Suprapubic skin (tissue), 4 donors: ENCODE results near the gene DGCR2. TPM values are rescaled to one million over a fixed set of nuclear protein-coding genes. Genes with fewer than 3 reads are reported as not detected.

Experiments used
- DNase-seq, 2 donors: peaks; one replicate each; pipeline ENCODE4 v3.0.0-alpha.2; 2019; ENCODE audit warnings: low spot score in 2 of 2
- H3K27ac ChIP-seq: fragments of 200-600 bp; sonication (generic); one replicate; pipeline ENCODE4 v1.5.1; 2019
- H3K27me3 ChIP-seq: fragments of 200-600 bp; sonication (generic); one replicate; pipeline ENCODE4 v1.5.1; 2019
- H3K36me3 ChIP-seq: fragments of 200-600 bp; sonication (generic); one replicate; pipeline ENCODE4 v1.5.1; 2019
- H3K4me1 ChIP-seq: fragments of 200-600 bp; sonication (generic); one replicate; pipeline ENCODE4 v1.5.1; 2019
- H3K4me3 ChIP-seq: fragments of 200-600 bp; sonication (generic); one replicate; pipeline ENCODE4 v1.5.1; 2019; ENCODE audit warnings: mild to moderate bottlenecking
- H3K9me3 ChIP-seq: fragments of 200-600 bp; sonication (generic); one replicate; pipeline ENCODE4 v1.5.1; 2019
- CTCF ChIP-seq, 2 donors: fragments of 200-600 bp in 1 of 2; fragments of 450-650 bp in 1 of 2; sonication (generic) in 1 of 2; IDR thresholded peaks; one replicate each; pipeline ENCODE4 v1.5.1; 2016 to 2019; ENCODE audit warnings: antibody characterized with exemption in 2 of 2, mild to moderate bottlenecking in 1 of 2, moderate library complexity in 1 of 2
- EP300 ChIP-seq: sonication (generic); formaldehyde crosslinking; IDR thresholded peaks from one replicate; pipeline ENCODE4 v1.6.1; 2017; ENCODE audit warnings: antibody characterized with exemption
- POLR2A ChIP-seq, 2 donors: fragments of 450-650 bp; IDR thresholded peaks; one replicate each; pipeline ENCODE4 v1.6.1; 2017; ENCODE audit warnings: antibody characterized with exemption in 2 of 2, mild to moderate bottlenecking in 2 of 2, moderate library complexity in 2 of 2
- POLR2AphosphoS5 ChIP-seq, 3 donors: sonication (generic); formaldehyde crosslinking; IDR thresholded peaks; one replicate each; pipeline ENCODE4 v1.6.1; 2017; ENCODE audit warnings: antibody characterized with exemption in 3 of 3
- WGBS: methylation state at CpG from one replicate; pipeline ENCODE4 v1.1.5; 2018; 5-methylcytosine and 5-hydroxymethylcytosine counted together
- total RNA-seq, 4 donors: library from RNA; depleted of rRNA; stranded (reverse); fragments of >200 nt; gene quantifications; one replicate each; pipeline ENCODE4 v1.1.0, GENCODE V29; 2016

The DGCR2 gene
- total RNA-seq, 4 donors from 2014 or later, result 115 to 172 (median 130) TPM

- H3K27ac ChIP-seq, result no peak overlapping the region
- no peaks in the 10 kb centered on the region for H3K36me3 ChIP-seq
- TF ChIP-seq POLR2A (IDR thresholded peaks at IDR 0.05) (no peak), EP300 (no peak), CTCF (IDR thresholded peaks at IDR 0.05) (no peak)
- H3K9me3 ChIP-seq, result no peaks in the 10 kb centered on the region
- DNase-seq, result peak in 1 of 2 donors; percentile 70
- no peaks in the 10 kb centered on the region for H3K27me3 ChIP-seq
- peaks cover 59% of the 10 kb centered on the region for H3K4me1 ChIP-seq
- 96% methylated on average over 5 of the region's 8 CpGs for WGBS
- H3K4me3 ChIP-seq, result no peak overlapping the region
These were observed 16.8 kb downstream of the DGCR2 start for GRCh38 chr22:19105456-19105855.

- DNase-seq, result peak in 1 of 2 donors; percentile 43
- H3K27me3 ChIP-seq, result no peaks in the 10 kb centered on the region
- TF ChIP-seq CTCF (IDR thresholded peaks at IDR 0.05) (no peak), POLR2AphosphoS5 (IDR thresholded peaks at IDR 0.05) (no peak), POLR2A (IDR thresholded peaks at IDR 0.05) (no peak), EP300 (no peak)
- peaks cover 52% of the 10 kb centered on the region for H3K4me1 ChIP-seq
- H3K36me3 ChIP-seq, result no peaks in the 10 kb centered on the region
- H3K9me3 ChIP-seq, result no peaks in the 10 kb centered on the region
- no peak overlapping the region for H3K27ac ChIP-seq
- 37% methylated on average over 5 of the region's 5 CpGs for WGBS
- no peak overlapping the region for H3K4me3 ChIP-seq
These were observed 18.1 kb downstream of the DGCR2 start for GRCh38 chr22:19103880-19104821.

GRCh38 chr22:19098157-19098556 is 24.1 kb downstream of the DGCR2 start:
- H3K27ac ChIP-seq, result no peak overlapping the region
- H3K27me3 ChIP-seq, result no peaks in the 10 kb centered on the region
- no peak for DNase-seq
- TF ChIP-seq POLR2A (IDR thresholded peaks at IDR 0.05) (no peak), CTCF (IDR thresholded peaks at IDR 0.05) (no peak), EP300 (no peak), POLR2AphosphoS5 (IDR thresholded peaks at IDR 0.05) (no peak)
- H3K36me3 ChIP-seq, result peaks cover 10% of the 10 kb centered on the region
- 63% methylated on average over 4 of the region's 4 CpGs for WGBS
- no peak overlapping the region for H3K4me3 ChIP-seq
- no peaks in the 10 kb centered on the region for H3K9me3 ChIP-seq
- H3K4me1 ChIP-seq, result peaks cover 13% of the 10 kb centered on the region

GRCh38 chr22:19097518-19097917 is 24.7 kb downstream of the DGCR2 start:
- DNase-seq, result no peak
- TF ChIP-seq CTCF (IDR thresholded peaks at IDR 0.05) (no peak), POLR2A (IDR thresholded peaks at IDR 0.05) (no peak), EP300 (no peak), POLR2AphosphoS5 (IDR thresholded peaks at IDR 0.05) (no peak)
- peaks cover 10% of the 10 kb centered on the region for H3K36me3 ChIP-seq
- no peaks in the 10 kb centered on the region for H3K9me3 ChIP-seq
- no peak overlapping the region for H3K27ac ChIP-seq
- no peak overlapping the region for H3K4me3 ChIP-seq
- no peaks in the 10 kb centered on the region for H3K27me3 ChIP-seq
- WGBS, result 72% methylated on average over 3 of the region's 3 CpGs
- H3K4me1 ChIP-seq, result peaks cover 13% of the 10 kb centered on the region

GRCh38 chr22:19096555-19096954 is 25.7 kb downstream of the DGCR2 start:
- Histone ChIP-seq H3K36me3 (peaks cover 10% of the 10 kb centered on the region), H3K4me1 (peaks cover 13% of the 10 kb centered on the region), H3K27me3 (no peaks in the 10 kb centered on the region), H3K4me3 (no peak overlapping the region), H3K27ac (no peak overlapping the region), H3K9me3 (no peaks in the 10 kb centered on the region)
- 100% methylated on average over 1 of the region's 1 CpG for WGBS
- DNase-seq, result no peak
- TF ChIP-seq CTCF (IDR thresholded peaks at IDR 0.05) (no peak), EP300 (no peak), POLR2AphosphoS5 (IDR thresholded peaks at IDR 0.05) (no peak), POLR2A (IDR thresholded peaks at IDR 0.05) (no peak)
